SK-N-SH (cell line): ENCODE results near the gene NOL4L. TPM values are rescaled to one million over a fixed set of nuclear protein-coding genes. Genes with fewer than 3 reads are reported as not detected.

Experiments used
- CTCF ChIA-PET: fragments of 300-600, 350-600 bp; formaldehyde crosslinking; extraction: SDS; loops from one replicate; lab custom pipeline; 2021; lab: Yijun Ruan, JAX
- POLR2A ChIA-PET: fragments of 350-600 bp; sonication (Branson Sonifier 250); formaldehyde crosslinking; extraction: SDS; loops from one replicate; lab custom pipeline; 2020; ENCODE audit warnings: antibody characterized with exemption, inconsistent platforms; lab: Yijun Ruan, JAX
- DNase-seq: peaks from one replicate; pipeline ENCODE4 v3.0.0; 2012
- H2AFZ ChIP-seq: fragments of 200-600 bp; sonication (generic); 2 replicates; pipeline ENCODE4 v1.8.1; 2016; ENCODE audit warnings: antibody characterized with exemption, mild to moderate bottlenecking, low read depth
- H3F3A ChIP-seq: fragments of 200-600 bp; sonication (generic); replicated peaks from 2 replicates; pipeline ENCODE3; 2016; ENCODE audit warnings: antibody characterized with exemption, mild to moderate bottlenecking; ENCODE audit not compliant: insufficient read depth
- H3K27ac ChIP-seq, 2 experiments: fragments of 200-500 bp in 1 of 2; fragments of 200-600 bp in 1 of 2; sonication (Bioruptor generic) in 1 of 2; sonication (generic), shearing (Covaris generic) in 1 of 2; 2 replicates each; pipeline versions ENCODE4 v1.5.1 to v1.6.1; 2014 to 2016; ENCODE audit warnings: low read depth in 2 of 2, inconsistent platforms in 1 of 2, low read length in 1 of 2, mild to moderate bottlenecking in 1 of 2, mixed read lengths in 1 of 2
- H3K27me3 ChIP-seq: fragments of 200-600 bp; sonication (generic), shearing (Covaris generic); 2 replicates; pipeline ENCODE4 v1.6.1; 2016; ENCODE audit warnings: mixed run types; ENCODE audit not compliant: insufficient read depth
- H3K36me3 ChIP-seq, 2 experiments: fragments of 200-500 bp in 1 of 2; fragments of 200-600 bp in 1 of 2; sonication (Bioruptor generic) in 1 of 2; sonication (generic) in 1 of 2; replicated peaks in 1 of 2; 2 replicates each; pipeline versions ENCODE3 to v1.5.1; 2014 to 2016; ENCODE audit warnings: low read length in 1 of 2, mild to moderate bottlenecking in 1 of 2; ENCODE audit not compliant: insufficient read depth in 2 of 2, control insufficient read depth in 1 of 2
- H3K4me1 ChIP-seq, 2 experiments: fragments of 200-500 bp in 1 of 2; fragments of 200-600 bp in 1 of 2; sonication (Bioruptor generic) in 1 of 2; sonication (generic), shearing (Covaris generic) in 1 of 2; 2 replicates each; pipeline versions ENCODE4 v1.5.1 to v1.6.1; 2014 to 2016; ENCODE audit warnings: low read depth in 1 of 2, low read length in 1 of 2, mixed run types in 1 of 2; ENCODE audit not compliant: insufficient read depth in 2 of 2, control insufficient read depth in 1 of 2
- H3K4me2 ChIP-seq: fragments of 200-600 bp; sonication (generic), shearing (Covaris generic); 2 replicates; pipeline ENCODE4 v1.6.1; 2017; ENCODE audit warnings: mixed run types
- H3K4me3 ChIP-seq, 2 experiments: fragments of 200-500 bp in 1 of 2; fragments of 200-600 bp in 1 of 2; sonication (Bioruptor generic) in 1 of 2; sonication (generic), shearing (Covaris generic) in 1 of 2; 2 replicates each; pipeline versions ENCODE4 v1.5.1 to v1.8.1; 2014 to 2016; ENCODE audit warnings: low read depth in 2 of 2, inconsistent platforms in 1 of 2, low read length in 1 of 2, mild to moderate bottlenecking in 1 of 2, mixed read lengths in 1 of 2, moderate library complexity in 1 of 2
- H3K79me2 ChIP-seq: fragments of 200-600 bp; sonication (generic); 2 replicates; pipeline ENCODE4 v1.8.1; 2017; ENCODE audit warnings: mild to moderate bottlenecking; ENCODE audit not compliant: insufficient read depth
- H3K9ac ChIP-seq: fragments of 200-600 bp; sonication (generic); 2 replicates; pipeline ENCODE4 v1.6.1; 2017; ENCODE audit warnings: mixed run types
- H3K9me2 ChIP-seq: fragments of 200-600 bp; sonication (generic); 2 replicates; pipeline ENCODE4 v1.6.1; 2017; ENCODE audit warnings: mixed run types
- H3K9me3 ChIP-seq: fragments of 200-600 bp; sonication (generic); 2 replicates; pipeline ENCODE4 v1.6.1; 2017; ENCODE audit warnings: mixed run types, mild to moderate bottlenecking, moderate library complexity
- H4K20me1 ChIP-seq: fragments of 200-600 bp; sonication (generic); 2 replicates; pipeline ENCODE4 v1.6.1; 2017; ENCODE audit warnings: mild to moderate bottlenecking, mixed run types; ENCODE audit not compliant: insufficient read depth
- RFX5 ChIP-seq: IDR thresholded peaks from 2 replicates; pipeline ENCODE4 v1.6.1; 2012; ENCODE audit warnings: mild to moderate bottlenecking, improper control_type of control experiment, low read length
- RXRA ChIP-seq: IDR thresholded peaks from 2 replicates; pipeline ENCODE4 v1.4.0; 2012; ENCODE audit warnings: low read depth, mild to moderate bottlenecking, borderline replicate concordance
- SMC3 ChIP-seq: IDR thresholded peaks from 2 replicates; pipeline ENCODE4 v1.6.1; 2012; ENCODE audit warnings: low read depth, low read length, improper control_type of control experiment
- TAF1 ChIP-seq: IDR thresholded peaks from 2 replicates; pipeline ENCODE4 v1.6.1; 2012; ENCODE audit warnings: low read depth, mild to moderate bottlenecking, low read length, moderate library complexity, borderline replicate concordance
- WGBS: methylation state at CpG from one replicate; pipeline ENCODE4 v1.1.6; 2017; ENCODE audit warnings: low lambda C conversion rate; 5-methylcytosine and 5-hydroxymethylcytosine counted together
- polyA plus RNA-seq, 3 experiments: library from polyadenylated mRNA; depleted of rRNA; stranded (reverse); fragments of >200 nt; gene quantifications; 2 replicates each; pipeline ENCODE4 v1.2.3, GENCODE V29; 2012
- TF ChIP-seq, protein P1 (sequence below): IDR thresholded peaks from 2 replicates; pipeline ENCODE4 v1.6.1; 2012; ENCODE audit warnings: mild to moderate bottlenecking, low read depth, low read length, moderate library complexity

Gene NOL4L
- polyA plus RNA-seq, 1 of the 3 experiments (the other 2 are of a cell fraction), result 14.3 TPM

- Histone ChIP-seq H3K4me3 (peak overlapping the region; percentile 32 to 56; a peak in 3 of 4 replicates), H3K79me2 (peaks cover 97% of the 10 kb centered on the region), H3K9me3 (no peaks in the 10 kb centered on the region), H2AFZ (no peak overlapping the region), H3K9me2 (no peaks in the 10 kb centered on the region), H3K4me1 (peaks cover 47 to 62% of the 10 kb centered on the region in 2 experiments; a peak in 3 of 4 replicates), H3K27ac (peak overlapping the region; percentile 70 to 85), H3F3A (peaks cover 17% of the 10 kb centered on the region), H3K4me2 (peak overlapping the region; percentile 93), H3K36me3 (peaks cover 12 to 18% of the 10 kb centered on the region in 2 experiments), H3K27me3 (no peaks in the 10 kb centered on the region), H4K20me1 (peaks cover 34% of the 10 kb centered on the region), H3K9ac (peak overlapping the region; percentile 76)
- WGBS, result no CpG with 5 or more reads among the region's 8 CpGs
- no peak for TF ChIP-seq SMC3
- CTCF ChIA-PET, result interaction anchor here (3.2 kb wide), 1 partner anchor 178 kb away, joined by 11 read pairs; no protein-coding TSS in a partner anchor
- DNase-seq, result no peak
- POLR2A ChIA-PET, result no interaction called here
Measured at GRCh38 chr20:32474717-32474966, 110.5 kb downstream of the NOL4L start.

DNA sequence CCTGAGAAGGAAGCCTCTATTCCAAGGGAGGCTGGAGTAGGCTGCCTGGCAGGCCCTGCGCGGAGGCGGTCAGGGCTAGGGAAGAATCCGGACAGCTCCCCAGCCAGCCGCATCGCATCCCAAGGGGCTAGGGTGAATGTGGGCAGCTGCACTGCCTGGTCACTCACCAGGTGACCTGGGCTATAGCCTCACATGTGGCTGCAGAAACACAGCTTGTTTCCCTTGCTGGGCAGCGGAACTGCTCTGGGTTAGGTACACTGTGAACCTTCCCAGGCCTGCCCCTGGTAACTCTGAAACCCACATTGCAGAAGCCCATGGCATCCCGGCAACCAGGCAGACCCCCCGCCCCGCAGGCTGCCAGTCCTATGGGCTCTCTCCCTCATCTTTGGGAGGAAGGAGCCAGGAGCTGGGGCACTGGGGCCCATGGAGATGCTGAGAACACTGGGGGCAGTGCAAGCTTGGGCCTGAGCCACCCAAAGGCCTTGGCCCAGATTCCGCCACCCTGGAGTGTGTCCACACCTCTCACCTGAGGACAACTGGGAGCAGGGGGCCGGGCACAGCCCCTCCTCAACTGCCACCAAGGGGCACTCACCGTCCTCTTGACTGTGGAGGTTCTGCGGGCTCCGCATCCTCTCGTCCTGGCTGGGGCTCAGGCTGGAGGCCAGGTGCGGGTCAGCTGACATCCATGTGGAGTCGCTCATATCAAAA lies 111.0 kb downstream of the NOL4L start:
- DNase-seq, result peak; percentile 22
- Histone ChIP-seq H3F3A (peaks cover 21% of the 10 kb centered on the region), H3K79me2 (peaks cover 97% of the 10 kb centered on the region), H3K4me3 (peak overlapping the region; percentile 32 to 56; a peak in 3 of 4 replicates), H3K9ac (peak overlapping the region; percentile 76), H3K4me1 (peaks cover 51 to 59% of the 10 kb centered on the region in 2 experiments; a peak in 3 of 4 replicates), H3K9me3 (no peaks in the 10 kb centered on the region), H3K27ac (peak overlapping the region; percentile 70 to 85), H3K9me2 (no peaks in the 10 kb centered on the region), H2AFZ (no peak overlapping the region), H4K20me1 (peaks cover 29% of the 10 kb centered on the region), H3K4me2 (peak overlapping the region; percentile 93), H3K36me3 (peaks cover 12 to 18% of the 10 kb centered on the region in 2 experiments), H3K27me3 (no peaks in the 10 kb centered on the region)
- POLR2A ChIA-PET, result no interaction called here
- CTCF ChIA-PET, result interaction anchor here (2.4 to 3.2 kb wide), 2 partner anchors 7 to 179 kb away, joined by 6 to 11 read pairs; no protein-coding TSS in a partner anchor
- 95% methylated on average over 13 of the region's 18 CpGs for WGBS
- no peak for TF ChIP-seq RFX5
- TF ChIP-seq TAF1, result no peak
- TF ChIP-seq, protein P1, sequence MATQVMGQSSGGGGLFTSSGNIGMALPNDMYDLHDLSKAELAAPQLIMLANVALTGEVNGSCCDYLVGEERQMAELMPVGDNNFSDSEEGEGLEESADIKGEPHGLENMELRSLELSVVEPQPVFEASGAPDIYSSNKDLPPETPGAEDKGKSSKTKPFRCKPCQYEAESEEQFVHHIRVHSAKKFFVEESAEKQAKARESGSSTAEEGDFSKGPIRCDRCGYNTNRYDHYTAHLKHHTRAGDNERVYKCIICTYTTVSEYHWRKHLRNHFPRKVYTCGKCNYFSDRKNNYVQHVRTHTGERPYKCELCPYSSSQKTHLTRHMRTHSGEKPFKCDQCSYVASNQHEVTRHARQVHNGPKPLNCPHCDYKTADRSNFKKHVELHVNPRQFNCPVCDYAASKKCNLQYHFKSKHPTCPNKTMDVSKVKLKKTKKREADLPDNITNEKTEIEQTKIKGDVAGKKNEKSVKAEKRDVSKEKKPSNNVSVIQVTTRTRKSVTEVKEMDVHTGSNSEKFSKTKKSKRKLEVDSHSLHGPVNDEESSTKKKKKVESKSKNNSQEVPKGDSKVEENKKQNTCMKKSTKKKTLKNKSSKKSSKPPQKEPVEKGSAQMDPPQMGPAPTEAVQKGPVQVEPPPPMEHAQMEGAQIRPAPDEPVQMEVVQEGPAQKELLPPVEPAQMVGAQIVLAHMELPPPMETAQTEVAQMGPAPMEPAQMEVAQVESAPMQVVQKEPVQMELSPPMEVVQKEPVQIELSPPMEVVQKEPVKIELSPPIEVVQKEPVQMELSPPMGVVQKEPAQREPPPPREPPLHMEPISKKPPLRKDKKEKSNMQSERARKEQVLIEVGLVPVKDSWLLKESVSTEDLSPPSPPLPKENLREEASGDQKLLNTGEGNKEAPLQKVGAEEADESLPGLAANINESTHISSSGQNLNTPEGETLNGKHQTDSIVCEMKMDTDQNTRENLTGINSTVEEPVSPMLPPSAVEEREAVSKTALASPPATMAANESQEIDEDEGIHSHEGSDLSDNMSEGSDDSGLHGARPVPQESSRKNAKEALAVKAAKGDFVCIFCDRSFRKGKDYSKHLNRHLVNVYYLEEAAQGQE, result no peak
- no peak for TF ChIP-seq RXRA
